DND-41 (cell line): Measurements from ENCODE around the gene APOBEC4.

Experiments
- CTCF ChIP-seq: IDR thresholded peaks from 2 replicates; pipeline ENCODE4 v1.5.1; 2012; ENCODE audit warnings: borderline replicate concordance, low read length, moderate library complexity, mild to moderate bottlenecking; ENCODE audit not compliant: poor library complexity, severe bottlenecking; ENCODE audit errors: extremely low read depth
- EZH2 ChIP-seq: IDR thresholded peaks from 3 replicates; pipeline ENCODE4 v1.6.1; 2012; ENCODE audit warnings: borderline replicate concordance, low read depth, mild to moderate bottlenecking, moderate library complexity, low read length, inconsistent platforms; ENCODE audit not compliant: severe bottlenecking

- TF ChIP-seq CTCF: peak; percentile 90
- TF ChIP-seq EZH2: no peak
Measured at GRCh38 chr1:183655562-183656075, 2.5 kb upstream of the APOBEC4 start.
